Fibroblast of the conjunctiva (primary cell): ENCODE measurements around the gene RNF130.

ENCODE experiments used
- DNase-seq: peaks from one replicate; pipeline ENCODE4 v3.0.0-alpha.2; 2010; ENCODE audit warnings: low read depth

Gene RNF130

DNA sequence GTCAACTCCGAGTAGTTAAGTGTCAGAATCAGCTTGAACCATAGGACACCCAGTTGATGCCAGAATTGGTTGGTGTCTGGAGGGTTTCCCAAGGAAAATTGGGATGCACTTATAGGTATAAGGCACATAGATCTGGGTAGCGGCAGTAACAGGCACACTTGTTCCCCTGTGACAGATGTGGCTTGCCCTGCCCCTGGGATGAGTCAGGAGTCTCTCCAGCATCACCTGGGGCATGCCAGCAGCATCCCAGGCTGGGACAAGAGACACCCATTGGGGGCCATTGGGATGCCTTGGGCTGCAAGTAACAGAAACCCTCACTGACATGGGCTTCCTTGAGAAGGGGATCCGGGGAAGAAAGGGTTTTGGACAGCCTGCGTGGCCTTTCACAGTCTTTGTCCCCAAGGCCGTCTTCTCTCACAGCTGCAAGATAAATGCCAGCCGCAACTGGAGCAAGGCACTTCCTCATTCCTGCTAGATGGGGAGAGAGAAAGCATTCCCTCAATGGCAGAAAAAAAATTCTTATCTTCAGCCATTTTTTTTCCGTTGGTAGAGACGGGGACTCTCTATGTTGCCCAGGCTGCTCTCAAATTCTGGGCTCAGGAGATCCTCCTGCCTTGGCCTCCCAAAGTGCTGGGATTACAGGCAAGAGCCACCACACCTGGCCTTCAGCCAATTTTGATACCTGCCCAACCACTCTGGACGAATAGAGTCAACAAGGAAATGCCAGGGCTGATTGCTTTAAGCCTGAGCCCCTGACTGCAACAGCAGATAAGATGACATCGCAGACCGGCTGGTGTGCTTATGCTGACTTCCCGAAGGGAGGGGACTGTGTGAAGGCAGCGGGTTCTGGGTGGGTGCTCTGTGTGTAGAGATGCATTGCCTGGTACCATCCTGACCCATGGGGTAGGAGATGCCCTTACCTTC, 13.3 kb upstream of the RNF130 start:
- DNase-seq, result no peak

DNA sequence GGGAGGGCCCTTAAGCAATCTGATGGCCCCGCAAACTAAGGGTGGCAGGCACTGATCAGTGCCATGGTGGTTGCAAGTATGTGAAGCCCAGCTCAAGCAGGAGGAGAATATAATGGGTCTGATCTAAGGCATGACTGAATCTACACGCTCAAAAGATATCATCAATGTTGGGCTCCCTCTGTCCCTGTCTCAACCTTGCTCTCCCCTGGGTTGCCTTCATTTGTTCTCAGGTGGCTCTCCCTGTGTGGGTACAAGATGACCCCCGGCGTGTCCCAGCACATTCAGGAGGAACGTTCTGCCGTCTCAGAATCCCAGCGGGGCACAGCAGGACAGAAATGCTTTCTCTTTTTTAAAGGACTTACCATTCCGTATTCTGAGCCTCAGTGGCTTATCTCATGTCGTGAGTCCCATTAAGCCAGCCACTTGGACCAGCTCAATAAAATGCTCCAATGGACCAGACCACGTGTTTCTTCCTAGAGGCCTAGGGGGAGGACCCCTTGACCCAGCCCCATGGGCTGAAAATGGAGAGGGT, 12.0 kb upstream of the RNF130 start:
- DNase-seq, result no peak

DNA sequence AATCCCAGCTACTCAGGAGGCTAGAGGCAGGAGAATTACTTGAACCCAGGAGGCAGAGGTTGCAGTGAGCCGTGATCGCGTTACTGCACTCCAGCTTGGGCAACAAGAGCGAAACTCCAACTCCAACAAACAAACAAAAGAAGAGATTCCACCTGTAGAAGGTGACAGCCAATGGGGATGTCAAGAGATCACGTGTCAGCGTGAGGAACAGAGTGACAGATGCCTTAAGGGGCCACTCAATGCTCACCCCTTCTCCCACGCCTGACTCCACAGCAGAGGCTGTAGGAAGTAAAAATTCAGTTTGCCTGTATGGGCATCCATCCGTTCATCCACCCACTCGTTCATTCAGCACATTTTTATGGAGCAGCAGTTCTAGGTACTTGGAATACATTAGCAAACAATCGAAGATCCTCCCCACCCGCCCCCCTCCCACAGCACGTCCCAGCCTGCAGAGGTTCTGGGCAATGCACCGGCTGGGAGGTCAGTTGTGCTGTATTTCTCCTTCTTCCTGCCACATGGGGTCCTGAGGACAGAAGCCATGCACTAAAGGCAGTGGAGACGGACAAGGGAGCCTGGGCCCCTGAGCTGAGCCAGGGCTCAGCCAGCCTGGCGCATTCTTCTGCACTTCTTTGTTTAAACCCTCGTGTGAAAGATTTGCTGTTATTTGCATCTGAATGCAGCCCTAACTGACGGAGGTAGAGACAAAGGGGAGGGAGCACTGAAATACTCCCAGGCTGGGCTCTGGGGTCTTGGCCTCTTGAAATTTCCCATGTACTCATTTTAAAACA, 11.3 kb upstream of the RNF130 start:
- DNase-seq, result no peak

DNA sequence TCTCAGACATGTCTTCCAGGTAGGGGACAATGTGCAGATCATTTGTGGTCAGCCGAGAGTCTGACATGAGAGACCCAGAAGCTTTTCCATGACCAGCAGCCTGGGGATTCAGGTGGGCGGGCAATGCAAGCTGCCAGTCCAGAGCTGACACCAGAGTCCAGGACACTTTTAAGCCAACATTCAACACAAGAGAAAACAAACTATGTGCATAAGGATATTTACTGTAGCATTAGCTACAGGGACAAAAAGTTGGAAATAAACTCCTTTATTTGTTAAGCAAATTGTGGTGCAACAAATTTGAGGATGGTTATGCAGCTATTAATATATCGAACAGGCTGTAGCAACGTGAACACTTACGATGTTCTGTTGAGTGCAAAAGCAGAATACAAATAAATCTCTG, 9.9 kb upstream of the RNF130 start:
- DNase-seq, result no peak

DNA sequence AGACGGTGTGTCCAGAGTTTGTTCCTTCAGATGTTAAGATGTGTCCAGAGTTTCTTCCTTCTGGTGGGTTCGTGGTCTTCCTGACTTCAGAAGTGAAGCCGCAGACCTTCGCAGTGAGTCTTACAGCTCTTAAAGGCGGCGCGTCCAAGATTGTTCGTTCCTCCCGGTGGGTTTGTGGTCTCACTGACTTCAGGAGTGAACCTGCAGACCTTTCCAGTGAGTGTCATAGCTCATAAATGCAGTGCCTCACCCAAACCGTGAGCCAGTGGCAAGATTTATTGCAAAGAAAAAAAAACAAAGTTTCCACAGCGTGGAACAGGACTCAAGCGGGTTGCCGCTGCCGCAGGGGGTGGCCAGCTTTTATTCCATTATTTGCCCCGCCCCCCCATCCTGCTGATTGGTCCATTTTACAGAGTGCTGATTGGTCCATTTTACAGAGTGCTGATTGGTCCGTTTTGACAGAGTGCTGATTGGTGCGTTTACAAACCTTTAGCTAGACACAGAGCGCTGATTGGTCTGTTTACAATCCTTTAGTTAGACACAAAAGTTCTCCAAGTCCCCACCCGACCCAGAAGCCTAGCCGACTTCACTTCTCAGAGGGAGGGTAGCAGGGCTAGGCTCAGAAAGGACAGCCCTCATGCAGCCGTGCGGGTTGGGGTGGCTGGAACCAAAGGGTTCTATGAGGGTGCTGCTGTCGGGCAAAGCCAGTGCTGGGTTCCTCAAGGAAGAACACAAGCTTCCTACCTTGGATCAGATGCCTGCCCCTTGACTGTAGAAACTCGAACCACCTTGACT, 9.1 kb upstream of the RNF130 start:
- DNase-seq, result no peak

DNA sequence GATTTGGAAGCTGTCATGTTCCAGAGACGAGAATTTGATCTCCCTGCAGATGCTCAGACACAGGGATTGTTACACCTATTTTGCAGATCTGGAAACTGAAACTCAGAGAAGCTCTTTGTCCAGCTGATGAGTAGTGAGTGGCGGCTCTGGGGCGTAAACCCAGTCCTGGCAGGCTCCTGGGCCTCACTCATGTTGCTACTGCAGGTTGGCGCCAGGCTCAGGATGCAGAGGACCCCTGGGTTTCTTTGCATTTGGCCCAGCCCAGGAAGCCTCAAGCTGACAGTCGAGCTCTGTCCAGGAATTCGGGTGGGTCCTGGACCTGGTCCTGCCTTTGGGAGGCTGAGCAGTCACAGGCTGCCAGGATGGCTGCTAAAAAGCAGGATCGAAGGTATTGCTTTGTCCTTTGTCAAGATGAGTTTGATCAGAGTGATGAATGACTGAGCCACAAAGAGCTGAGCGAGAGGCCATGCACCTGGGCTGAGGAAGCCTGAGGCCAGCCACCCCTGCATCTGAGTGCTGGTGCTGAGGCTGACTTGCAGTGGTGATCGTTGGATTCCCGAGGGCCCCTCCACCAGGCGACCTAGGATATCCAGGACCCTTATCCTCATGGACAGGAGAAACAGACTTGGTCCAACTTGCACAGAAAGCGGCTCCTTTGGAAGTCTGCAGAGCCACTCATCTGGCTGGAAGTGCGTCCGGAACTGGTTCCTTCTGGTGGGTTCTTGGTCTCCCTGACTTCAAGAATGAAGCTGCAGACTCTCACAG, 8.3 kb upstream of the RNF130 start:
- no peak for DNase-seq

DNA sequence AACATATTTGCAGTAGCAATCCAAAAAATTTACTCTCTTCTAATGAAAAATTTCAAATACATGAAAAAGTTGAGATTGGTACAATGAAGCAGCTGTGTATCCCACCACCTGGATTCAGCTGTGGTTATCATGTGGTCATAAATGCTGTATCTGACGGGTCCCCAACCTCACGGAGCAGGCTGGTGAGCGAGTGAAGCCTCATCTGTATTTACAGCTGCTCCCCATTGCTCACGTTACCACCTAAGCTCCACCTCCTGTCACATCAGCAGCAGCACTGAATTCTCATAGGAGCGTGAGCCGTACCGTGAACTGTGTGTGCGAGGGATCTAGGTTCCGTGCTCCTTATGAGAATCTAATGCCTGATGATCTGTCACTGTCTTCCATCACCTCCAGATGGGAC, 6.8 kb upstream of the RNF130 start:
- DNase-seq, result no peak

DNA sequence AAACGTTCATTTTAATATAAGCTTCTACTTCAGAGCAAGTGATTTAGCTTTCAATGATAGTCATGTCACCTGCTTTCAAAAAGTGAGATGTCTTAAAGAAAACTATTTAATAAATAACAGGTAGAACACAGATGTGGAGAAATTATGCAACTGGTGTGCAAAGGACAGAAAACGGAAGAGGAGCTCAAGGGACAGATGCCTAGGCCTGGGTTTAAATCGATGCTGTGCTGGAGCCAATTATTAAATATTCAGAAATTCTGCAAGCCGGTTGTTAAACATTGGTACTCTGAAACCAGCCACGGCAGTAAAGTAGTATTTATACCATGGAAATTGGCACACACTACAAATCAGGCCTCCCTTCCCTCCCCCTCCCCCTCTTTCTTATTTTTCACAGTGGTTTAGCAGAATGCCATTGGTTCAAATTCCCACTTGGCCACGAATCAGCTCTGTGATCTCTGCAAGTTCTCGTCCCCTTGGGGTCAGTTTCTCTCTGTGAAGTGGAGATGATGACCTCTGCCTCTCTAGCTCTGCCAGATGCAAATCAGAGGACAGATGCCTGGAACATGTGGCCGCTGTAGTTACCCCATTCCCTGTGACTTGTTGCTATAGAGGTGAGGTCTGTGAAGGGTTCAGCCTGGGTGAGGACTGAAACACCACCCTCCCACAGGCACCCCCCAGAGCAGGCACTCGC, 6.2 kb upstream of the RNF130 start:
- no peak for DNase-seq

DNA sequence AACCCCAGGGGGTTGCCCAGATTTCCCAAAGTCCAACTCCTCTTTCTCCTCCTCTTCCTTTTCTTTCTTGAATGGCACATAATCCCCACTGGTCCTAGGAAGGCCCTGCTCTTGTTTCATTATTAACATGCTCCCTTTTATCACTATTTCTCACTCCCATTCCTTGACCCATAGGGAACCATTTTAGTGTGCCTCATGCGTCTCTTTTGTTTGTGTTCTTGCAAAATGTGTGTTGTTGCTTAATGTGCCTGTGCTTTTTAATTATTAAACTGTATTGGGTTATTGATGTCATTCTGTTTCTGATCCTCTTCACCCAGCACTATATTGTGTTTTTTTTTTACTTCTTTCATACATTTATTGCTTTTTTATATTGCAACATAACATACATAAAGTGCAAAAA, 4.1 kb upstream of the RNF130 start:
- no peak for DNase-seq

DNA sequence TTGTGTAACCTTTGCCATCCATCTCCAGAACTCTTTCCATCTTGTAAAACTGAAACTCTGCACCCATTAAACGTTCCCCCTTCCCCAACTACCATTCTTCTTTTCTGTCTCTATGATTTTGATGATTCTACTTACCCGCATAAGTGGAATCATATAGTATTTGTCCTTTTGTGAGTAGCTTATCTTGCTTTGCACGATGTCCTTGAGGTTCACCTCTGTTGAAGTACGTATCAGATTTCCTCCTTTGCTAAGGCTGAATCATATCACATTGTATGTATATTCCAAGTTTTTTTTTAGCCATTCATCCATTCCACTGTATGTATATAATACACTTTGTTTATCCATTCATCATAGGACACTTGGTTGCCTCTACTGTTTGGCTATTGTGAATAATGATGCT, 2.9 kb upstream of the RNF130 start:
- DNase-seq, result no peak

DNA sequence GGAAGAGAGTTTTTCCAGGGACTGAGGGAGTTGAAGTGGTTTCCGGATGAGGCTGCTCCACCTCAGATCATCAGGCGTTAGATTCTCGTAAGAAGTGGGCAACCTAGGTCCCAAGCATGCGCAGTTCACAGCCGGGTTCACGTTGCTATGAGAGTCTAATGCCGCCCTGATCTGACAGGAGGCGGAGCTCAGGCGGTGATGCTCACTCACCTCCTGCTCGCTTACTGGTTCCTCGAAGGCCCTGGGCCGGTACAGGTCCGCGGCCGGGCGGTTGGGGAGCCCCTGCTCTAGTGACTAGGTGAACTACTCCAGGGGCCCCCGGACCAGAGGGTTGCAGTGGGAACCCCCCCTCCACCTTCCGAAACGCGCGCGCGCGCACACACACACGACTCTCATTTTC, 997 bp upstream of the RNF130 start:
- DNase-seq, result no peak

DNA sequence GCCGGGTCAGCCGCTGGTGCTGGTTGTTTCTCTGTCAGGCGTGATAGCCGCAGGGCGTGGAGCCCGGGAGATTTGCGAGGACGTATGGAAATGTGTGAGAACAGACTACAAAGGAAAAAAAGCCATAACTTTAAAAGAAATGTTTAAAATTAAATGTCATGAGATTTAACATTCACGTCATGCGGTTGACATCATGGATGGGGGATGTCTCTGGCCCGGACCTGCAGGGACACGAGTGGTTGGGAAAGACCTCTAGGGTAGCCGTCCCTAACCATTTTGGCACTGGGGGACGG, 643 bp upstream of the RNF130 start:
- no peak for DNase-seq

DNA sequence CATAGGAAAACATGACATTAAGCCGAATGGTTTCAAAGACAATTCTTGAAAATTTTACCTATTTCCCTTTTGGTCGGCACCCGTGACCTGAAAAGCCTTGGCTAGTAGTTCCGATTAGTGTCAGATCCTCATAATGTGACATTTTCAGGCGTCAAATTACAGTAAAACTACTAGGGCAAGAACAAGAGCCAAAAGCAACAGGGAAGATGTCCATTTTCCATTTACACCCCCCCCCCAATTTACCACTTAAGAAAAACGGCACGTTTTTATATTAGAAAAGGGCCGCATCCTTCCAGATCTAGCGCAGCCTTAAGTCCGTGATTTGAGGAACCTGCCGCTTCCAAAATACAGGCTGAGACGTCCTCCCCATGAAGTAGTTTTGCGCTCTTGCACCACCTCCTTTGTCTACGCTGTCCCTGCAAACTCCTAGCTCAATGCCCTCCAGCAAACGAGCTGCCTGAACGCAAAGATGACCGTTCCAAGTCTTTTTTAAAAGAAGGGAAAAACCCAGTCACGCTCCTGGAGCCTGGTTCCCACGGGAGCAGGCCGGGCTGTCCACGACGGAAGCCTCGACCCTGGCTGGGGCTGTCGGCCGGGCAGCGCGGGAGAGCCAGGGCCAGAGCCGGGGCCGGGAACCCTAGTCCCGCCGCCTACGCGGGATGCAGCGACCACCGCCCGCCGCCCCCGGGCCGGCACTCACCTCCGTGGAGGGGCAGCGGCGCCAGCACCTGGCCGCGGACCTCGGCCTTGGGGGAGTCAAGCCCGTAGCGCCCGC, 616 bp downstream of the RNF130 start:
- DNase-seq, result peak; percentile 27

DNA sequence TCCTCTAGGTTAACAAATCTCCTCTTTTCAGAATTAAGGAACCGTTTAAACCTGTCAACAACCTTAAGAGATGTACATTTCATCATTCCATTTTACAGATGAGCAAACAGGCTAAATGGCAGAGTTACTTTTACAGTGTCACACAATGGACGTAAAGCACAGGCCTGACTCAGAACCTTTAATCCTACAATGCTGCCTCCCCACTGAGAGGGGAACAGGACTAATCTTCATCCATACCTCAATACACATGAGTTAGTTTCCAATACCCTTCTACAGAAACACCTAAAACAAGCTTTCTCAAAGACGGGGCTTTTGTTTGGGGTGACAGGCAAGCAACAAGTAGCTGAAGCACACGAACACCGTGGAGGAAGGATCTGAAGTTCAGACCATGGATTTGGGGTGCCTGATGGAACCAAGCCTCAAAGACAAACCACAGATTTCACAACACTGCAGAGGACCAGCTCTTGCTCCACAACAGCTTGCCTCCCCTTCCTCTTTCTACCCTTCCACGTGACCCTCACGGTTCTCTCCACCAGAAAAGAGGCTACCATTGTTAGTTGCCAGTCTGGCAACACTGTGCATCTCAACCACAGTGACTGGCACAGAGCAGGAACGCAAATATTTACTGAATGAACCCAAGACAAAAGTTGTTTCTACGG, 1.8 kb downstream of the RNF130 start:
- no peak for DNase-seq

DNA sequence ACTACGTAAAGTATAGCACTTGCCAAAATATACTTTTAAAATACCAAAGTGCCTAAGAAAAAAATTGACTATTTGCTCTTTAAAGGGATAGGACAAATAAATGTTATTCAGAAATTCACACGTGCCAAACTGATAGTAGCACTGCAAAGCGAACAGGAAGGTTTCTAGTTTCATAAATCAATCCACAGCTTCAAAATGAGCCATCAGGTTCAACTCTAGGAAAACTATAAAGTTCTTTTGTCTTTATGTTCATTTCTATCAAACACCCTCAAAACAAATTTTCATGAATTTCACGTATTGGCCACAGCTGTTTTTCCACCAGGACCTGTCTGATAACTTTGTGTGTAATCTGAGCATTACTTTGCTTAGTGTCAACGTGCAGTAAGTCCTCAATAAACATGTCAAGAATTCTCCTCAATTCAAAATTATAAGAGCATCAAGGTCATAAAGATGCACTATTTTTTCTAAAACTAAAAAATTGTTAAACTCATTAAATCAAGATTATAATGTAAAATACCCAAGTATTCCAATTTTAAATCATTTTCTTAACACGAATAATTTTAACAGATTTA, 3.0 kb downstream of the RNF130 start:
- no peak for DNase-seq

DNA sequence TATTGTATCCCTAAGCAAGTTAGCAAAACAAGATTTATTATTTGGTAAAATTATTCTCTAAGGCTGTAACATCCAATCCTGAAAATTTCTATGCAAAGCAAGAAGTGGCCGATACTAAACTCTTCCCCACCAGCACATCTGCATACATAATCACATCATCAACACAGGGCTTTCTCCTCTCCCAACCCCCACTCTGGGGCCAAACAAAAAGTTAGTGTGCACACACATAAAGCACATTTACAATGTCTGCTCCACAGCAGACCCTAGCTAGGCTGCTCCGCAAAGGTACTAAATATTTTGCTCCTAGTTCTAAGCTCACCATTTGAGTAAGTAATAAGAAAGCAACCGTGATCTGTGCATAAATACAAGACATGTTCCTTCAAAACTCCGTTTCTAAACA, 3.6 kb downstream of the RNF130 start:
- DNase-seq, result no peak

DNA sequence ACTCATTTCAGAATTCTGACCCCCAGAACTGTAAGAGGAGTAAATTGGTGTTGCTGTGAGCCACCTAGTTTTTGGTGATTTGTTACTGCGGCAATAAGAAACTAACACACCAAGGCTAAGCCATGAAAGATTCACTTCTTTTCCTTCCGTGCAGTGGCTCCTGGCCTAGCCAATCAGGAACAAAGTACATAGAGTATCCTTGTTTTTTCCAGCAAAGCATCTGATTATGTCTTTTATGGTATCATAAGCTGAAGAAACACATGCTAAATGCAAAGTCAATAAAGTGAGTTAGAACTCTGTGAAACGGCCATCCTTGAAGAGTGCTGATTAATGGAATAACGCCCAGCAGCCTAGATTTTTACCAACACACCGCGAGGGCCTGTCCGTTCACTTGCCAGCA, 11.4 kb downstream of the RNF130 start:
- no peak for DNase-seq

DNA sequence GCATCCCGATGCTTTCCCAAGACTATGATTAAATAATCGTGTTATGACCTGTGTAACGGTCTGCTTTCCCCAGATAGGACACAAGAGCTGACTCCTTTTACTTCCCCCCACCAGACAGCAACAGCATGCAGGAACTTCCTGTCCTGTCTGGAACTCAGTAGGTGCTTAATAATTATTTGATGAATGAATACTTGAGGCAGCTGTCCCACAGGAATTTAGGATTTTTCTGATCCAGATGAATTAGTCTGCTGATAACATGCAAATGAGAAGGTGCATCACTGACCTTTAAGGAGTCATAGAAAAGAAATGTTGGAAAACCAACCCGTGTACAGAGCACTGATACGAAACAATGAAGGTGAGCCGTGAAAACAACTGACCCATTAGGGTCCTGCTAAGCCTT, 12.2 kb downstream of the RNF130 start:
- no peak for DNase-seq

DNA sequence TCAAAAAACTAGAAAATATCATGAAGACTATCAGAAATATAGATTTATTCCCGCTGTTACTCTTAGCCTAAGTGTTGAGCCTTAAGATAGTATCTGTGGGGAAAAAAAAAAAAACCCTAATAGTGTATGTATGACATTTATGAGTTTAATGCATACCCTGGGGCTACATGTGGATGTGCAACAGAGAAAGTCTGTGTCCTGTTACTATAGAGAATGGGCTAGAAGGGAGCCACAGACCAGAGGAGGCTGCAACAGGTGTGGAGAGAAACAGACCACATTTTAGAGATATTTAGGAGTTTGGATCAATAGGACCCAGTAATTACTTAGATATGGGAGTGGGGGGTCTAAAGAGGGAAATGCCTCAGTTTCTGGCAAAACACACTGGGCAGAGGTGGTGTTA, 15.4 kb downstream of the RNF130 start:
- no peak for DNase-seq
